Breast epithelium (tissue), 3 donors: ENCODE results near the gene PNP.

ENCODE experiments used
- CTCF ChIP-seq, 3 donors: fragments of 450-650 bp; IDR thresholded peaks; one replicate each; pipeline ENCODE4 v1.5.1; 2016 to 2017; ENCODE audit warnings: antibody characterized with exemption in 3 of 3, mild to moderate bottlenecking in 3 of 3, moderate library complexity in 3 of 3
- POLR2AphosphoS5 ChIP-seq, 3 donors: sonication (generic); formaldehyde crosslinking; IDR thresholded peaks; one replicate each; pipeline ENCODE4 v1.6.1; 2017; ENCODE audit warnings: antibody characterized with exemption in 3 of 3

GRCh38 chr14:20498622-20499021 lies 29.4 kb downstream of the PNP start:
- TF ChIP-seq CTCF (IDR thresholded peaks at IDR 0.05) = no peak
- no peak for TF ChIP-seq POLR2AphosphoS5 (IDR thresholded peaks at IDR 0.05)
